Erythroblast (primary cell): Measurements from ENCODE around the gene FSTL4.

ENCODE experiments used
- GATA1 ChIP-seq: IDR thresholded peaks from 2 replicates; pipeline ENCODE4 v1.6.1; 2011; ENCODE audit warnings: low read depth, mild to moderate bottlenecking, control low read depth, low read length, moderate library complexity
- POLR2A ChIP-seq: IDR thresholded peaks from 2 replicates; pipeline ENCODE4 v1.6.1; 2011; ENCODE audit warnings: mild to moderate bottlenecking, low read length

GRCh38 chr5:133478199-133478985 lies 133.9 kb downstream of the FSTL4 start:
- TF ChIP-seq POLR2A (no peak), GATA1 (no peak)
